A673 (cell line): ENCODE measurements around the gene RTP3. TPM values are rescaled to one million over a fixed set of nuclear protein-coding genes. Genes with fewer than 3 reads are reported as not detected.

Experiments
- BruUV-seq: library from RNA; stranded (reverse); fragments of 400-500 nt; replicated peaks from 2 replicates; lab custom pipeline; 2021; lab: Mats Ljungman, UMichigan
- CTCF ChIA-PET: fragments of 300-600 bp; sonication (Branson Sonifier 250); formaldehyde crosslinking; loops from one replicate; lab custom pipeline; 2022; ENCODE audit warnings: antibody characterized with exemption; lab: Charles Lee
- POLR2A ChIA-PET: fragments of 300-600 bp; sonication (Branson Sonifier 250); formaldehyde crosslinking; loops from one replicate; lab custom pipeline; 2022; ENCODE audit warnings: antibody characterized with exemption; ENCODE audit not compliant: low non-redundant PET; lab: Charles Lee
- DNase-seq: peaks from one replicate; pipeline ENCODE4 v3.0.0-alpha.2; 2015; ENCODE audit warnings: low spot score
- H3K27ac ChIP-seq: fragments of 200-600 bp; sonication (generic); 2 replicates; pipeline ENCODE4 v1.5.1; 2016; ENCODE audit warnings: mixed run types, low read depth, mild to moderate bottlenecking, mixed read lengths, antibody characterized with exemption, low read length; ENCODE audit not compliant: poor library complexity, severe bottlenecking
- H3K27me3 ChIP-seq: fragments of 200-600 bp; sonication (generic); replicated peaks from 2 replicates; pipeline ENCODE4 v1.6.1; 2017; ENCODE audit warnings: mixed run types, low read depth, mild to moderate bottlenecking, mixed read lengths, antibody characterized with exemption, low read length; ENCODE audit not compliant: insufficient read depth, poor library complexity
- H3K36me3 ChIP-seq: fragments of 200-600 bp; sonication (generic); 2 replicates; pipeline ENCODE4 v1.6.1; 2016; ENCODE audit warnings: mixed run types, mild to moderate bottlenecking, mixed read lengths, antibody characterized with exemption, low read length; ENCODE audit not compliant: insufficient read depth, poor library complexity, severe bottlenecking
- H3K4me1 ChIP-seq: fragments of 200-600 bp; sonication (generic); 2 replicates; pipeline ENCODE4 v1.6.1; 2017; ENCODE audit warnings: mixed run types, mild to moderate bottlenecking, mixed read lengths, antibody characterized with exemption, low read length; ENCODE audit not compliant: insufficient read depth, poor library complexity, severe bottlenecking
- H3K4me3 ChIP-seq: fragments of 200-600 bp; sonication (generic); 2 replicates; pipeline ENCODE4 v1.5.1; 2016; ENCODE audit warnings: low read depth, mixed run types, mild to moderate bottlenecking, mixed read lengths, low read length; ENCODE audit not compliant: poor library complexity, severe bottlenecking
- H3K9me3 ChIP-seq: fragments of 200-600 bp; sonication (generic); 2 replicates; pipeline ENCODE4 v1.6.1; 2016; ENCODE audit warnings: mixed run types, low read depth, mild to moderate bottlenecking, mixed read lengths, antibody characterized with exemption, low read length; ENCODE audit not compliant: poor library complexity, severe bottlenecking
- EZH2 ChIP-seq: fragments of 200-600 bp; sonication (generic); IDR thresholded peaks from 2 replicates; pipeline ENCODE4 v1.6.1; 2017; ENCODE audit warnings: borderline replicate concordance, low read depth, mild to moderate bottlenecking, mixed read lengths, antibody characterized with exemption, low read length; ENCODE audit not compliant: poor library complexity, severe bottlenecking
- intact Hi-C: fragments of 100-400 bp; cut with micrococcal nuclease; formaldehyde crosslinking; loops from one replicate; pipeline ENCODE4 v1.10.0; 2022; ENCODE audit not compliant: unreplicated experiment
- total RNA-seq: library from RNA; stranded (reverse); gene quantifications from 2 replicates; pipeline ENCODE4 v1.2.3, GENCODE V29; 2021
- TF ChIP-seq, protein P1 (sequence below): fragments of 300-800, 200-600 bp; sonication (generic); conservative IDR thresholded peaks from 2 replicates; pipeline ENCODE4 v1.5.1; 2017; ENCODE audit warnings: low read depth, mild to moderate bottlenecking, antibody characterized with exemption, low read length, moderate library complexity, mixed read lengths

The RTP3 gene
- total RNA-seq, 1 experiment from 2014 or later = not detected

DNA sequence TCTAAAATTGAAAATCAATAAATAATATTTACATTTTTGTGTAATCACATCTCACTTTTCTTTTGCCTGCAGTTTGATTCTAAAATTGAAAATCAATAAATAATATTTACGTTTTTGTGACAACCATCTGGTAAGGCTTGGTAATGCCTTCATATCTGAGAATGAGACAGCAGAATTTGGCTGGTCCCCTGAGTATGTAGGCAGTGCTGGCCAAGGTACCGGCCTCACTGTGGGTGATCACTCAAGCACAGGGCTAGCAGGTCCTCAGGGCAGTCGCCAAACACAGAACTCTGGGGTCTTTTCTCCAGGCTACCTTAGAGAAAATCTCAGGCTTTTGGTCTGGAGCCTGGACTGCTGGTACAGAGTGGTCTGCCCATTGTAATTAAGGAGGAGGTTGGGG lies 26.2 kb downstream of the RTP3 start:
- no peak overlapping the region for H3K4me3 ChIP-seq
- H3K27me3 ChIP-seq = no peaks in the 10 kb centered on the region
- intact Hi-C loops = no loop called here
- ChIA-PET CTCF (no interaction called here), POLR2A (no interaction called here)
- no peak for DNase-seq
- no peaks in the 10 kb centered on the region for H3K4me1 ChIP-seq
- no peaks in the 10 kb centered on the region for H3K9me3 ChIP-seq
- TF ChIP-seq, protein P1, sequence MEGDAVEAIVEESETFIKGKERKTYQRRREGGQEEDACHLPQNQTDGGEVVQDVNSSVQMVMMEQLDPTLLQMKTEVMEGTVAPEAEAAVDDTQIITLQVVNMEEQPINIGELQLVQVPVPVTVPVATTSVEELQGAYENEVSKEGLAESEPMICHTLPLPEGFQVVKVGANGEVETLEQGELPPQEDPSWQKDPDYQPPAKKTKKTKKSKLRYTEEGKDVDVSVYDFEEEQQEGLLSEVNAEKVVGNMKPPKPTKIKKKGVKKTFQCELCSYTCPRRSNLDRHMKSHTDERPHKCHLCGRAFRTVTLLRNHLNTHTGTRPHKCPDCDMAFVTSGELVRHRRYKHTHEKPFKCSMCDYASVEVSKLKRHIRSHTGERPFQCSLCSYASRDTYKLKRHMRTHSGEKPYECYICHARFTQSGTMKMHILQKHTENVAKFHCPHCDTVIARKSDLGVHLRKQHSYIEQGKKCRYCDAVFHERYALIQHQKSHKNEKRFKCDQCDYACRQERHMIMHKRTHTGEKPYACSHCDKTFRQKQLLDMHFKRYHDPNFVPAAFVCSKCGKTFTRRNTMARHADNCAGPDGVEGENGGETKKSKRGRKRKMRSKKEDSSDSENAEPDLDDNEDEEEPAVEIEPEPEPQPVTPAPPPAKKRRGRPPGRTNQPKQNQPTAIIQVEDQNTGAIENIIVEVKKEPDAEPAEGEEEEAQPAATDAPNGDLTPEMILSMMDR = no peak
- no TSS peak for BruUV-seq
- H3K36me3 ChIP-seq = no peaks in the 10 kb centered on the region
- H3K27ac ChIP-seq = no peak overlapping the region

DNA sequence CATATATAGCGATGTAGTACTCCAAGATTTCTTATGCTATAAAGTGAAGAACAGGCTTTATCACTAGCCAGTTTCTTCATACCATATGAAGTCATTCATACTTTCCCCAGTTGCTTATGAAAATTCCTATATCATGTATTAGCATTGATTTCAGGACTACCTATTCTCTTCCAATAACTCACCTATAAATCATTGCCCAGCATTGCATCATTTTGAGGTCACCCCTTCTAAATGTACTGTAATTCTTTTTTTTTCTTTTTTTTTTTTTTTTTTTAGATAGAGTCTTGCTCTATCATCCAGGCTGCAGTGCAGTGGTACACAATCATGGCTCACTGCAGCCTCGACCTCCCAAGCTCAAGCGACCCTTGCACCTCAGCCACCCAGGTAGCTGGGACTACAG lies 27.1 kb downstream of the RTP3 start:
- POLR2A ChIA-PET = no interaction called here
- BruUV-seq = no TSS peak
- intact Hi-C loops = no loop called here

DNA sequence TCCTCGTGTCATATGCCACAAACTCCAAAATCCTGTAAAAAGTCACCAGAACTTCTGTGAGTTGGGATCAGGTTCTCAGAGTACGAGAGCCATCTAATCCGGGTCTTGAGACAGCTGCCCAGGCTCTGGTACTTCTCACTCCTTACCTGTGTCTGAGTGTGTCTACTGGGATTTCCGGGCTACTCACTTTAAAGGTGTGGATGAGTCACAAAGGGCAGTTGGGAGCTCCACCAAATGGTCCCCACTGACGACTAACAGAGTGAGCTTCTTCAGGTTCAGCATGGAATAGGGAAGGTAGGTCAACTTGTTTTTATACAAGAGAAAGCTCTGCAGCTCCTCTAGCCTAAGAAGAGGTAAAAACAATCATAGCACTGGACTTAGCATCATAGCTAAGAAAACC lies 29.5 kb downstream of the RTP3 start:
- ChIA-PET POLR2A (no interaction called here), CTCF (no interaction called here)
- Histone ChIP-seq H3K4me1 (no peaks in the 10 kb centered on the region), H3K9me3 (no peaks in the 10 kb centered on the region), H3K27ac (no peak overlapping the region), H3K27me3 (no peaks in the 10 kb centered on the region), H3K4me3 (no peak overlapping the region), H3K36me3 (no peaks in the 10 kb centered on the region)
- BruUV-seq = no TSS peak
- intact Hi-C loops = no loop called here
- TF ChIP-seq, protein P1 = no peak
- no peak for TF ChIP-seq EZH2
- DNase-seq = no peak

More for the DNA sequence above, 27.1 kb downstream of the RTP3 start:
- DNase-seq = no peak
- Histone ChIP-seq H3K27ac (no peak overlapping the region), H3K4me1 (no peaks in the 10 kb centered on the region), H3K9me3 (no peaks in the 10 kb centered on the region), H3K4me3 (no peak overlapping the region), H3K36me3 (no peaks in the 10 kb centered on the region), H3K27me3 (no peaks in the 10 kb centered on the region)
- TF ChIP-seq EZH2 = no peak
- TF ChIP-seq, protein P1 = no peak
- CTCF ChIA-PET = no interaction called here
